NCI-H1105 treated with DMSO at 0.1 percent for 48 hours (cell line): ENCODE data around the gene OSTF1.
A peak's percentile ranks its signal among the peaks of the same experiment; 100 is the strongest.

Experiments
- DNase-seq: peaks from one replicate; lab custom pipeline; 2025; lab: John Stamatoyannopoulos, UW

OSTF1 gene

GRCh38 chr9:75167281-75167680 is 79.0 kb downstream of the OSTF1 start:
- no peak for DNase-seq

GRCh38 chr9:75168270-75169178 is 80.2 kb downstream of the OSTF1 start:
- no peak for DNase-seq

GRCh38 chr9:75169623-75170022 is 81.3 kb downstream of the OSTF1 start:
- no peak for DNase-seq

- no peak for DNase-seq
These were observed 82.6 kb downstream of the OSTF1 start for GRCh38 chr9:75170898-75171360.

GRCh38 chr9:75175395-75175794 is 87.1 kb downstream of the OSTF1 start:
- DNase-seq = no peak

- DNase-seq = no peak
These were observed 87.7 kb downstream of the OSTF1 start for GRCh38 chr9:75176037-75176436.

- DNase-seq = no peak
These were observed 93.4 kb downstream of the OSTF1 start for GRCh38 chr9:75181750-75182149.

- no peak for DNase-seq
These were observed 95.0 kb downstream of the OSTF1 start for GRCh38 chr9:75183306-75183705.

GRCh38 chr9:75184471-75184870 is 96.2 kb downstream of the OSTF1 start:
- no peak for DNase-seq

GRCh38 chr9:75185585-75186170 is 97.4 kb downstream of the OSTF1 start:
- peak; percentile 37 for DNase-seq

GRCh38 chr9:75186767-75187380 is 98.6 kb downstream of the OSTF1 start:
- DNase-seq = peak; percentile 12

- DNase-seq = no peak
These were observed 100.4 kb downstream of the OSTF1 start for GRCh38 chr9:75188756-75189155.

- DNase-seq = no peak
These were observed 102.4 kb downstream of the OSTF1 start for GRCh38 chr9:75190762-75191161.
